ENCODE results near the gene ARHGEF2. TPM values are rescaled to one million over a fixed set of nuclear protein-coding genes. Genes with fewer than 3 reads are reported as not detected.

ARHGEF2 gene
- total and polyA plus RNA-seq, 2 of the 13 experiments (the other 11 are each of a cell fraction or from before 2014, with no cell fraction given) = 16.1 to 32.1 TPM

GRCh38 chr1:155940993-155941844 lies 37.1 kb downstream of the ARHGEF2 start, which contains the start of gene RXFP4 (continued):
- no peak for TF ChIP-seq ZNF430 (CRISPR knock-in tag; IDR thresholded peaks at IDR 0.05)
- TF ChIP-seq GATA4 (IDR thresholded peaks at IDR 0.05; ENCODE audit: borderline replicate concordance, low read depth) = 0 out of 2 replicates have a peak, but pooled peaks have one; percentile 30
- TF ChIP-seq GTF2F1 (IDR thresholded peaks at IDR 0.05; ENCODE audit: low read length) = no peak
- 0 out of 2 replicates have a peak, but pooled peaks have one; percentile 3 for TF ChIP-seq POLR2AphosphoS2 (IDR thresholded peaks at IDR 0.05; ENCODE audit: low read depth, low read length)
- TF ChIP-seq NFYB (CRISPR knock-in tag; IDR thresholded peaks at IDR 0.05) = peak; percentile 33; the same call in 1 of the 2 replicates
- TF ChIP-seq POLR2A (IDR thresholded peaks at IDR 0.05; ENCODE audit: insufficient read depth in 1 of 2, low read depth in 2 of 2, low read length in 2 of 2) = peak in 1 of 2 experiments; percentile 87; a peak in 2 of 4 replicates
- no peak for TF ChIP-seq GMEB2 (CRISPR knock-in tag; IDR thresholded peaks at IDR 0.05; ENCODE audit: low read depth)
- TF ChIP-seq MED1 (CRISPR knock-in tag; IDR thresholded peaks at IDR 0.05) = peak; percentile 30; the same call in 1 of the 2 replicates
- TF ChIP-seq TBP (CRISPR knock-in tag; IDR thresholded peaks at IDR 0.05) = no peak
- TF ChIP-seq HNRNPL (IDR thresholded peaks at IDR 0.05; ENCODE audit: low read depth, low read length) = peak; percentile 88
- peak; percentile 13; the same call in 1 of the 2 replicates for TF ChIP-seq PHF21A (CRISPR knock-in tag; IDR thresholded peaks at IDR 0.05)
- peak; percentile 65; the same call in 1 of the 2 replicates for TF ChIP-seq ARNT2 (CRISPR knock-in tag; IDR thresholded peaks at IDR 0.05; ENCODE audit: low read depth)
- no peak for TF ChIP-seq NFAT5 (CRISPR knock-in tag; IDR thresholded peaks at IDR 0.05)
- peak; percentile 69; the same call in 1 of the 2 replicates for TF ChIP-seq SRY (CRISPR knock-in tag; IDR thresholded peaks at IDR 0.05)
- 0 out of 2 replicates have a peak, but pooled peaks have one; percentile 4 for TF ChIP-seq ISL2 (CRISPR knock-in tag; IDR thresholded peaks at IDR 0.05)
- peak; percentile 19 for TF ChIP-seq ZNF781 (CRISPR knock-in tag; IDR thresholded peaks at IDR 0.05; ENCODE audit: borderline replicate concordance, not compliant biosample characterization)
- TF ChIP-seq DZIP1 (CRISPR knock-in tag; IDR thresholded peaks at IDR 0.05) = 0 out of 2 replicates have a peak, but pooled peaks have one; percentile 7
- 0 out of 4 replicates have a peak, but pooled peaks of 1 of the 2 experiments have one; percentile 47 for TF ChIP-seq KLF16 (CRISPR knock-in tag; IDR thresholded peaks at IDR 0.05)

Measured in HepG2 (cell line).